GM21717 (cell line): ENCODE results near the gene GZF1.
"Not testable (repeated sequence)": the region's sequence is repeated elsewhere in the genome, so short reads cannot be mapped to it uniquely, and the experiment has no call there.

Experiments
- ATAC-seq: cut with Tn5 transposase; IDR thresholded peaks from one replicate; pipeline ENCODE4 v1.9.1; 2021; ENCODE audit warnings: mild to moderate bottlenecking, moderate library complexity; ENCODE audit not compliant: unreplicated experiment

Gene GZF1

GRCh38 chr20:23344336-23344735, 17.6 kb upstream of the GZF1 start:
- no peak for ATAC-seq

GRCh38 chr20:23346002-23346401, 16.0 kb upstream of the GZF1 start:
- no peak for ATAC-seq

- ATAC-seq = no peak
Observed at GRCh38 chr20:23347791-23348190, 14.2 kb upstream of the GZF1 start.

GRCh38 chr20:23348510-23348909, 13.5 kb upstream of the GZF1 start:
- not testable (repeated sequence) for ATAC-seq

- ATAC-seq = peak; percentile 36
Observed at GRCh38 chr20:23349338-23350195, 12.4 kb upstream of the GZF1 start.

DNA sequence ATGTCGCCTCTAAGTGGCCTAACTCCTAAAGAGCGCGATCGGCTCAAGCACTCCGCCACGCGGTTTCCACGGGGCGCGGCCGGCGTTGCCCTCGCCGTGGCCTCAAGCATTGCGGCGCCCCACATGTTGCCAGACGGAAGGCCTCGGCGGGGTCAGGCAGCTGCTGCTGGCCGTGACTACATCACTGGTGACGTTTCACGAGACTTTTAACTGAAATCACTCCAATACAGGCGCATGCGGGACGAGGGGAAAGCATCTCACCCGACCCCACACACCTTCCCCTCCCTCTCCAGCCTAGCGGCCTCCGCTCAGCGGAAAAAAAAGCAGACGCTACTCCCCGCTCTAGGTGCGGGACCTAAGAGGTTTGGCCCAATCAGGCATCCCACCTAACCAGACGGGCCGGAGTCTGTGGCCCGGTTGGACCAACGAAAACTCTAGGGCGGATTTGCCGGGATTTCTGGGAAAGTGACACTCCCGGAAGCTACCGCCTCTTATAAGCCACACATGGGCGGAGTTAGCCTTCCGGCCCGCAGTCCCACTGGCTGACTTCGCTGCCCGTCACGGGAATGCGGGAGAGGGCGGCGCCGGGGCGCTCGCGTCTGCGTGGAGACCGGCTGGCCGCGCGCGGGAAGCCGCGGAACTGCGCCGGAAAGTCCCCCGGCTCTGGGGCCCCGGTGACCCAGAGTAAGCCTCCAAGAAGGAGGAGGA, 11.6 kb upstream of the GZF1 start, which contains the start of gene NXT1:
Gene NXT1 (plus strand): TSS at position 596 of the 708 bp plus-strand sequence. CDS start 3,251 bp downstream, outside the sequence.
- ATAC-seq = peak; percentile 81

- peak; percentile 25 for ATAC-seq
Observed at GRCh38 chr20:23350904-23351838, 10.8 kb upstream of the GZF1 start.

- ATAC-seq = no peak
Observed at GRCh38 chr20:23356203-23356602, 5.8 kb upstream of the GZF1 start.

DNA sequence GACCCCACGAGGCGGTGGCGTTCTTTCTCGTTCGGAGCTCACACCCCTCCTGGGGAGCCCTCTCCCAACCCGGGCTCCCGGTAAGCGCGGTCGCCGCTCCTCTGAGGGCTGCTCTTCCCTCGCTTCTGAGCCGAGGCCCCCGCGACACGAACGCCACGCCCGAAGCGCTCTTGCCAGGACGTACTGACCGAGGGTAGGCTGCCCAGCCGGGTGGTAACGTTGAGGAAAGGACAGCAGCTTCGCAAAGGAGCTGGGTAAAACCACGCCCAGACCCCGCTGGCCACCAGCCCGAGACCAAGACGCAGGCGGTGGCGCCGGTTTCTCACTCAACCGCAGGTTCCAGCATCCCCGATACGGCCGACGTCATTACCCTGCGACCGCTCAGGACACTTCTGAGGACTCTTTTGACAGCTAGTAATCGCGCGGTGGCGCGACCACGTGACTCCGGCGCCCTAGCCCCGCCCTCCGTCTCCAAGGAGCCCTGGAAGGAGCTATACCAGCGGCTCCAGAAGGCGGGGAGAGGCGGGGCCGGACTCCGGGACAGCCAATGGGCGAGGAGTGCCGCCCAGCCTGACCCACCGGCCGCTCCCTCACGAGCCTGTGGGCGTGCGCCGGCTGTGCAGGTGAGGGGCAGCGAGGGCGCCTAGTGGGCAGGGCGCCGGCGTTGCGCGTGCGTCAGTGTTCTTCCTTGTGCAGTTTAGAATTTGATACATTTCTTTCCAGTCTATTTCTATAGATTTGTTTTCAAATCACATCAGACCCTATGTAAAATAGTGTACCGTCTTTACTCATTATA, 4.0 kb upstream of the GZF1 start:
- peak; percentile 74 for ATAC-seq

DNA sequence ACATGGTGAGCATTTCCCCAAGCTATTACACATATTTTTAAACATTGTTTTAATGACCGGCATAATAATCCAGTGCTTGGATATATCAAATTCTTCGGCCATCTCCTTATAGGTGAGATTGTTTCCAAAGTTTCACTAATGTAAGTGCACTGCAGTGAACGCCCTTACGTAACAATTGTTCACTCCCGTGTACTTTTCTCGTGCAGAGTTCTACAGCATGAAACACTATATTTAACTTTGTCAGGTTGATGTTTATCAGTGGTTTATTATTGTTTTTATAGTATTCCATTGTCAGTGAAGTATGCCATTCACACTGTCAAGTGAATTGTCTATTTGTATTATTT, 3.4 kb upstream of the GZF1 start:
- ATAC-seq = no peak

GRCh38 chr20:23358923-23359593, 2.9 kb upstream of the GZF1 start:
- ATAC-seq = no peak

- ATAC-seq = no peak
Observed at GRCh38 chr20:23360531-23360930, 1.5 kb upstream of the GZF1 start.

- no peak for ATAC-seq
Observed at GRCh38 chr20:23361119-23361475, 885 bp upstream of the GZF1 start.

- no peak for ATAC-seq
Observed at GRCh38 chr20:23362392-23363256, 642 bp downstream of the GZF1 start.

DNA sequence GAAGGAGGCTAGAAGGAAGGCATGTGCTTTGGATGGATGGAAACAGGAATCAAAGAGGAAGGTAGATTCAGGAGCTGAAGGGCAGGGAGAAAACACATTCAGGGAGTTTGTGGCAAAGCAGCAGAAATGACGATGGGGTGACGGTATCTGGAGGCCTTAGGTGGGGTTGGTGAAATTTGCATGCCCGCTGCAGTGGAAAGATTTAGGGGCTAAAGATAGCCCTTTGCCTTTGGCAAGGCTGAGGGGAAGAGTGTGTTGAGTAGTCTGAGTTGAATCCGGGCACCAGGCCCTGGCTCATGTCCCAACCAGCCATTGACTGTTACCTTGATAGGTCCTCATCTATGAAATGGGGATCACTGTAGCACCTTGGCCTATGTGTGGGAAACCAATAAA, 1.3 kb downstream of the GZF1 start:
- ATAC-seq = no peak

DNA sequence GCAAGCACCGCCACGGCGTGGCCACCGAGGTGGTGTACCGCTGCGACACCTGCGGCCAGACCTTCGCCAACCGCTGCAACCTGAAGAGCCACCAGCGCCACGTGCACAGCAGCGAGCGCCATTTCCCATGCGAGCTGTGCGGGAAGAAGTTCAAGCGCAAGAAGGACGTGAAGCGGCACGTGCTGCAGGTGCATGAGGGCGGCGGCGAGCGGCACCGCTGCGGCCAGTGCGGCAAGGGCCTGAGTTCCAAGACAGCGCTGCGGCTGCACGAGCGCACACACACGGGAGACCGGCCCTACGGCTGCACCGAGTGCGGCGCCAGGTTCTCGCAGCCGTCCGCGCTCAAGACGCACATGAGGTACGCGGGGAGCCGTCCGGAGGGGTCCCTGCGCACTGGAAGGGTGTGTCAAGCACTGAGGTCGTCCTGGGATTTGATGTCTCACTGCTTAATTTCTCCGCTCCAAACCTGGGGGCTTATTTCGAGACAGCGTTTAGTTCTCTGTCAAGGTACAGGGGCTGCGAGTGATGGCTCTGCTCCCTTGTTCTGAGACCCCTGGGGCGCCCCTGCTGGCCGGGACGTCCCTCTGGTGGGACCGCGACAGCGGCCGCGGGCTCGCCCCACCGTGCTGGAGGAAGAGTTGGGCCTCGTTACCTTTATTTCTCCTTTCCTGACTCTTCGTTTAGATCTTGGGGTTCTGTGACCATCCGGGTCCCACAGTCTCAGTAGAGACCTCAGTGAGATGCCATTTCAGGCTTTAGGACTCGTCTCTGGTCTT, 3.6 kb downstream of the GZF1 start:
- ATAC-seq = no peak

DNA sequence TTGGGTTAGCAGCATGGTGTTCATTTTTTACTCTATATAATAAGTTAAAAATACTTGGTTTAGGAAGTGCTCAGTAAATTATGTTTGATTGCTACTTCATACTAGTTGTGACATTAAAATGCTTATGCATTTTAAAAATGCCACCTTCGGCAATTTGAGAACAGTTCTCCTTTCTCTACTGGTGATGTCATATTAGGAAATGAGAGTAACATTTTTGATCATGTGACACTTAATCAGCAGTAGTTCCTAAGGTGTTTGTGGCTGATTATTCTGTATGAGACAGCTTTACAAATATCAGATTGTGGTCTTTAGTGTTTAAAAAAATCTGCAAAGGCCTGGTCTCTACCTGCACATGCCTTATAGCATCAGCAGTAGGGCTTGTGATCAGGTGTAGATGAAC, 4.4 kb downstream of the GZF1 start:
- ATAC-seq = no peak

- ATAC-seq = no peak
Observed at GRCh38 chr20:23367770-23368169, 5.8 kb downstream of the GZF1 start.
